Muscle layer of duodenum (tissue), 2 donors: Measurements from ENCODE around the gene VASH2.
A peak's percentile ranks its signal among the peaks of the same experiment; 100 is the strongest.

ENCODE experiments used
- H3K27ac ChIP-seq: one replicate; pipeline ENCODE4 v1.7.0; 2013; ENCODE audit warnings: mild to moderate bottlenecking, low read length
- H3K27me3 ChIP-seq: one replicate; pipeline ENCODE4 v1.7.0; 2013; ENCODE audit warnings: low read depth, mild to moderate bottlenecking, control low read depth, low read length
- H3K36me3 ChIP-seq, 2 donors: one replicate each; pipeline ENCODE4 v1.7.0; 2013; ENCODE audit warnings: low read length in 2 of 2, control low read depth in 1 of 2, mild to moderate bottlenecking in 1 of 2; ENCODE audit not compliant: insufficient read depth in 2 of 2, control insufficient read depth in 1 of 2
- H3K4me1 ChIP-seq, 2 donors: one replicate each; pipeline ENCODE4 v1.7.0; 2013; ENCODE audit warnings: low read length in 2 of 2, mild to moderate bottlenecking in 2 of 2, control low read depth in 1 of 2, moderate library complexity in 1 of 2; ENCODE audit not compliant: insufficient read depth in 2 of 2, control insufficient read depth in 1 of 2
- H3K4me3 ChIP-seq, 2 donors: one replicate each; pipeline ENCODE4 v1.7.0; 2013; ENCODE audit warnings: low read length in 2 of 2, low read depth in 1 of 2, mild to moderate bottlenecking in 1 of 2
- H3K9me3 ChIP-seq, 2 donors: one replicate each; pipeline ENCODE4 v1.7.0; 2013; ENCODE audit warnings: low read length in 2 of 2, control low read depth in 1 of 2, mild to moderate bottlenecking in 1 of 2; ENCODE audit not compliant: control insufficient read depth in 1 of 2
- donor health status: healthy.

The VASH2 gene

GRCh38 chr1:212945463-212946160 lies 4.7 kb upstream of the VASH2 start:
- Histone ChIP-seq H3K4me3 (no peak overlapping the region), H3K36me3 (no peaks in the 10 kb centered on the region), H3K27ac (no peak overlapping the region), H3K4me1 (no peaks in the 10 kb centered on the region), H3K9me3 (peaks cover 0 to 2% of the 10 kb centered on the region in 2 donors), H3K27me3 (peaks cover 10% of the 10 kb centered on the region)

GRCh38 chr1:212946872-212947271 lies 3.5 kb upstream of the VASH2 start:
- Histone ChIP-seq H3K27ac (no peak overlapping the region), H3K36me3 (no peaks in the 10 kb centered on the region), H3K4me3 (no peak overlapping the region), H3K27me3 (peaks cover 10% of the 10 kb centered on the region), H3K4me1 (peaks cover 0 to 9% of the 10 kb centered on the region in 2 donors), H3K9me3 (no peaks in the 10 kb centered on the region)

DNA sequence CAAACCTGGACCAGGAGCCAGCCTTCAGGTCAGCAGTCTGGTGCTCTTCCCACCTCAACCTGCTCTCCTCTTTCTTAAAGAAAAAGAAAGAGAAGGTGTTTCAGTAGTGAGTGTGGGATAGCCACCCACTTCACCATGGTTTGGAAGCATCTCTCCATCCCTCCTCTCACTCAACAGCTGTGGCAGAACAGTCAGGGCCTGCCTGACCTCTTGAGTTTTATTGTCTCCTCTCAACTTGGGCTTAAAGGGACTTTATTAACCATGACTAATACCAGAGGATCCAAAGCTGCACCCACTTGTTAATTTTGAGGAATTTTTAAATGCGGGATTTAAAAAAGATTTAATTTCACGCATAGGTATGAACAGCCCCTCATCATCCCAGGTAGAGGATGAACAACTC lies 570 bp upstream of the VASH2 start:
- Histone ChIP-seq H3K36me3 (no peaks in the 10 kb centered on the region), H3K27me3 (peaks cover 10% of the 10 kb centered on the region), H3K27ac (no peak overlapping the region), H3K9me3 (no peaks in the 10 kb centered on the region), H3K4me3 (peak overlapping the region; percentile 66 to 84), H3K4me1 (peaks cover 0 to 13% of the 10 kb centered on the region in 2 donors)

DNA sequence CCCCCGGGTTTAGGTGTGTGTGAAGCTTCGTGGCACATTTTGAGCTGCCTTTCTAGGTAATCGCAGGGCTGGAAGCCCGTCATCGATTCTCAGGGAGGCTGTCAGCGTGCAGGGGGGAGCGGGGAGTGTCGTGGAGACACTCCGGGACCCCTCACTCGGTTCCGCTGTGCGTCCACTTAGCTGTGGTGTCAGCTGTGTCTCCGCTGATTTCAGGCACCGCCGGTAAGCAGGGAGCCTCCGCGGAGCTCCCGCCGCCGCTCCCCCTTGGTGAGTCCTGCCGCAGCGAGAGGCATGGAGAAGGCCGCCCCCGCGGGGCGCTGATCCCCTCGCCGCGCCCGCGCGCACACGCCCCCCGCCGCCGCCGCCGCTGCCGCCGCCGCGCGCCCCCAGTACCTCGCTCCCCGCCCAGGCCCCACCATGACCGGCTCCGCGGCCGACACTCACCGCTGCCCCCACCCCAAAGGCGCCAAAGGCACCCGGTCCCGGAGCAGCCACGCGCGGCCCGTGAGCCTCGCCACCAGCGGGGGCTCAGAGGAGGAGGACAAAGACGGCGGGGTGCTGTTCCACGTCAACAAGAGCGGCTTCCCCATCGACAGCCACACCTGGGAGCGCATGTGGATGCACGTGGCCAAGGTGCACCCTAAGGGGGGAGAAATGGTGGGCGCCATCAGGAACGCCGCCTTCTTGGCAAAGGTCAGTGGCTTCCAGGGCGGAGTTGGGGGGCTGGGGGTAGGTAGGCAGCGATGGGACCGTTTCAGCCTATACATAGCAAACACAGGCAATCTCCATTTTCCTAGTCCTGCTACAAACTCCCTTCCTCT lies 995 bp downstream of the VASH2 start:
- H3K9me3 ChIP-seq: no peaks in the 10 kb centered on the region
- H3K36me3 ChIP-seq: no peaks in the 10 kb centered on the region
- H3K4me3 ChIP-seq: peak overlapping the region; percentile 66 to 84
- peaks cover 0 to 13% of the 10 kb centered on the region in 2 donors for H3K4me1 ChIP-seq
- no peak overlapping the region for H3K27ac ChIP-seq
- peaks cover 10% of the 10 kb centered on the region for H3K27me3 ChIP-seq

- H3K27me3 ChIP-seq: peaks cover 10% of the 10 kb centered on the region
These were observed 1.8 kb downstream of the VASH2 start for GRCh38 chr1:212951947-212952640.

DNA sequence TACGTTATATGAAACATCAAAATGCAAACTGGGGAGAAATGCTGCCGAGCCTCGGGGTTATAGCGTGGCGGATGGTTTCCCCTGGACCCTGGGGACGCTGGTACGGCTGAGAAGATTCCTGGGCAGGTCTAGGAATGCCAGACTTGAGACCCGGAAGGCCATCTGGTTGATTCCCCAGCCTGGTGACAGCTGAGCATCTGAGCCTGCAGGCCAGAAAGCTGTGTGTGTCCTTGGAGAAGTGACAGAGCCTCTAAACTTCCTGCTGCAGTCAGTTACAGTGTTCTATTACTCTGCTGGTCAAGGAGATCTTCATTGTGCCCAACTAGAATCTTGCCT lies 2.3 kb downstream of the VASH2 start:
- H3K4me1 ChIP-seq: peaks cover 0 to 13% of the 10 kb centered on the region in 2 donors
- H3K9me3 ChIP-seq: no peaks in the 10 kb centered on the region
- H3K4me3 ChIP-seq: peak overlapping the region; percentile 23 to 84
- H3K36me3 ChIP-seq: no peaks in the 10 kb centered on the region
- H3K27ac ChIP-seq: no peak overlapping the region
- peaks cover 10% of the 10 kb centered on the region for H3K27me3 ChIP-seq

More at GRCh38 chr1:212951947-212952640, 1.8 kb downstream of the VASH2 start:
- Histone ChIP-seq H3K36me3 (no peaks in the 10 kb centered on the region), H3K9me3 (no peaks in the 10 kb centered on the region), H3K4me1 (peaks cover 0 to 13% of the 10 kb centered on the region in 2 donors), H3K4me3 (peak overlapping the region; percentile 23 to 84), H3K27ac (no peak overlapping the region)

DNA sequence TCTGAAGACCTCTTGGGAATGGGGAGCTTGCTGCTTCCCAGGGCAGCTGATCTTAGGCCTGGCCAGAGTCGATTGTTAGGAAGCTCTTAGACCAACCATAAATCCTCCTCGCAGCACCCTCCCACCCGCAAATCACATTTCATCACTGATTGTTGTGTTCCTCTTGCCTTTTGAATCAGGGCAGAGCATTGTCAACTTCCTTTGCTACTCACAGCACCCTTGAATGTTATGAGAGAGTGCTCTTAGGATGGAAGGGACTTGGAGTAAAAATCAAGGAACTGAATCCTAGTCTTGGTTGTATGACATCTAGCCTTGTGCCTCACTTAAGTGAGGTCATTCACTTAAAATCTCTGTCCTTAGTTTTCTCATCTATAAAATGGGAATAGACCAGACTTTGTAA lies 3.0 kb downstream of the VASH2 start:
- Histone ChIP-seq H3K4me1 (peaks cover 0 to 13% of the 10 kb centered on the region in 2 donors), H3K27me3 (peaks cover 10% of the 10 kb centered on the region), H3K4me3 (no peak overlapping the region), H3K9me3 (no peaks in the 10 kb centered on the region), H3K27ac (no peak overlapping the region), H3K36me3 (no peaks in the 10 kb centered on the region)

- Histone ChIP-seq H3K9me3 (no peaks in the 10 kb centered on the region), H3K4me3 (no peak overlapping the region), H3K27me3 (peaks cover 6% of the 10 kb centered on the region), H3K36me3 (no peaks in the 10 kb centered on the region), H3K27ac (no peak overlapping the region), H3K4me1 (peaks cover 0 to 13% of the 10 kb centered on the region in 2 donors)
These were observed 4.2 kb downstream of the VASH2 start for GRCh38 chr1:212954514-212954913.

GRCh38 chr1:212955098-212955497 lies 4.8 kb downstream of the VASH2 start:
- Histone ChIP-seq H3K27me3 (no peaks in the 10 kb centered on the region), H3K4me3 (no peak overlapping the region), H3K9me3 (no peaks in the 10 kb centered on the region), H3K27ac (no peak overlapping the region), H3K36me3 (no peaks in the 10 kb centered on the region), H3K4me1 (peaks cover 0 to 13% of the 10 kb centered on the region in 2 donors)

DNA sequence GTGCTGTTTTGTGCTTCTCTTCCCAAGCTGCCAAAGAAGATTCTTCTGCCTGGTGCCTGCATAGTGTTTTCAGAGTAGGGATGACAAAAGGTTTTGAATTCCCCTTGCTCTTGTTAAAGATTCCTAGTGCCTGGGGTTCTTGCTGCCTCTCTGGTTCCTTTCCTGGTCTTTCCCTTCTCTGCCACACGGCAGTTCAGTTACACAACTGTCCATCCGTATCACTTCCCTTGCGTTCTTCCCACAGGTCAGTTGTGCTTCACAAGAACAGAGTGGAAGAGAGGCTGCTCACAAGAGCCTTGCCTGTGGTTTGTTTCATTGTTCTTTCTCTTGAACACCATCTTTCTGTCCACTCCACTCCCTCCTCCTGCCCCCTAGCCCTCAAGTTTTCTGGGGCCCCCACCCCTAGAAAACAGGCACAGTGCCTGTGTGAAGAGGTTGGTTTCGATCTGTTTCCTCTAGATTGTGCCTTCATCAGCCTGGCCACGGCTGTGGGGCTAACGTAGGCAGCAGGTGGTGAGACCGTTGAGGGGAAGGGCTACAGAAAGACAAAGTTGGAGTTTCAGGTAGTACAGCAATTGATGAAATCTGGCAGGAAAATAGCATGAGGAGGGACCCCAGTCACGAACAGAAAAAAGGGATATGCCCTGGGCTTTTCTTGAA lies 5.8 kb downstream of the VASH2 start:
- Histone ChIP-seq H3K4me1 (peaks cover 0 to 9% of the 10 kb centered on the region in 2 donors), H3K4me3 (no peak overlapping the region), H3K27me3 (no peaks in the 10 kb centered on the region), H3K27ac (no peak overlapping the region), H3K9me3 (no peaks in the 10 kb centered on the region), H3K36me3 (no peaks in the 10 kb centered on the region)

- Histone ChIP-seq H3K4me3 (no peak overlapping the region), H3K4me1 (no peaks in the 10 kb centered on the region), H3K36me3 (no peaks in the 10 kb centered on the region), H3K9me3 (no peaks in the 10 kb centered on the region), H3K27ac (no peak overlapping the region), H3K27me3 (no peaks in the 10 kb centered on the region)
These were observed 7.2 kb downstream of the VASH2 start for GRCh38 chr1:212957546-212957945.
